Measurements from ENCODE around the gene CFAP20DC. TPM values are rescaled to one million over a fixed set of nuclear protein-coding genes. Genes with fewer than 3 reads are reported as not detected.
"Not testable (repeated sequence)": the region's sequence is repeated elsewhere in the genome, so short reads cannot be mapped to it uniquely, and the experiment has no call there.

Gene CFAP20DC
- total RNA-seq, 1 experiment from 2014 or later: 4.5 TPM

DNA sequence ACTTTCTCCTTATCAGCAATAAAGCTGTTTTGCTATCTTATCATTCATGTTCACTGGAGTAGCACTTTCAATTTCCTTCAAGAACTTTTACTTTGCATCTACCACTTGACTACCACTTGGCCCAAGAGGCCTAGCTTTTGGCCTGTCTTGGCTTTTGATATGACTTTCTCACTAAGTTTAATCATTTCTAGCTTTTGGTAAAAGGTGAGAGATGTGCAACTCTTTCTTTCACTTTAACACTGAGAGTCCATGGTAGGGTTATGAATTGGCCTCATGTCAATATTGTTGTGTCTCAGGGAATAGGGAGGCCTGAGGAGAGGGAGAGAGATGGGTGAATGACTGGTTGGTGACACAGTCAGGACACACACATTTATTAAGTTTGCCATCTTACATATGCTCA, 352.3 kb downstream of the CFAP20DC start:
- no peak overlapping the region for H2AFZ ChIP-seq (ENCODE audit: low read length)
- H3K27me3 ChIP-seq (ENCODE audit: insufficient read depth, low read length): no peaks in the 10 kb centered on the region
- TF ChIP-seq, protein P1, sequence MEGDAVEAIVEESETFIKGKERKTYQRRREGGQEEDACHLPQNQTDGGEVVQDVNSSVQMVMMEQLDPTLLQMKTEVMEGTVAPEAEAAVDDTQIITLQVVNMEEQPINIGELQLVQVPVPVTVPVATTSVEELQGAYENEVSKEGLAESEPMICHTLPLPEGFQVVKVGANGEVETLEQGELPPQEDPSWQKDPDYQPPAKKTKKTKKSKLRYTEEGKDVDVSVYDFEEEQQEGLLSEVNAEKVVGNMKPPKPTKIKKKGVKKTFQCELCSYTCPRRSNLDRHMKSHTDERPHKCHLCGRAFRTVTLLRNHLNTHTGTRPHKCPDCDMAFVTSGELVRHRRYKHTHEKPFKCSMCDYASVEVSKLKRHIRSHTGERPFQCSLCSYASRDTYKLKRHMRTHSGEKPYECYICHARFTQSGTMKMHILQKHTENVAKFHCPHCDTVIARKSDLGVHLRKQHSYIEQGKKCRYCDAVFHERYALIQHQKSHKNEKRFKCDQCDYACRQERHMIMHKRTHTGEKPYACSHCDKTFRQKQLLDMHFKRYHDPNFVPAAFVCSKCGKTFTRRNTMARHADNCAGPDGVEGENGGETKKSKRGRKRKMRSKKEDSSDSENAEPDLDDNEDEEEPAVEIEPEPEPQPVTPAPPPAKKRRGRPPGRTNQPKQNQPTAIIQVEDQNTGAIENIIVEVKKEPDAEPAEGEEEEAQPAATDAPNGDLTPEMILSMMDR (conservative IDR thresholded peaks at IDR 0.05): no peak
- no peak overlapping the region for H2BK20ac ChIP-seq (ENCODE audit: low read depth, low read length, poor library complexity, severe bottlenecking)
- no peak overlapping the region for H3K23ac ChIP-seq (ENCODE audit: insufficient read length, low read depth, low read length)
- no peaks in the 10 kb centered on the region for H3K79me1 ChIP-seq (ENCODE audit: insufficient read depth, low read depth, low read length, poor library complexity, severe bottlenecking)
- H2BK12ac ChIP-seq (ENCODE audit: insufficient read length, low read depth, low read length): no peak overlapping the region
- no peak overlapping the region for H2AK5ac ChIP-seq (ENCODE audit: insufficient read length, low read length)
- H3K9ac ChIP-seq (ENCODE audit: extremely low read depth, insufficient read length, low read length): no peak overlapping the region
- no peaks in the 10 kb centered on the region for H3K23me2 ChIP-seq (ENCODE audit: insufficient read length, low read depth, low read length, poor library complexity, severe bottlenecking)
- H3T11ph ChIP-seq (ENCODE audit: low read length): no peak overlapping the region
- Mint-ChIP-seq H3K4me1 (no peaks in the 10 kb centered on the region), H3K36me3 (ENCODE audit: insufficient read depth in 1 of 3, low read depth in 3 of 3) (peaks cover 0 to 19% (median 13%) of the 10 kb centered on the region in 3 experiments; a peak in 5 of 7 replicates), H3K9me3 (peaks cover 25 to 26% of the 10 kb centered on the region in 2 experiments), H3K27ac (no peak overlapping the region), H3K27me3 (ENCODE audit: low read depth) (peaks cover 7% of the 10 kb centered on the region), H3K4me3 (no peak overlapping the region)
- no peak overlapping the region for H3K27ac ChIP-seq (ENCODE audit: insufficient read length, low read depth, low read length)
- no peaks in the 10 kb centered on the region for H3K79me2 ChIP-seq (ENCODE audit: insufficient read depth, low read length)
- H3K18ac ChIP-seq (ENCODE audit: insufficient read length, low read depth, low read length): no peak overlapping the region
- H4K91ac ChIP-seq (ENCODE audit: insufficient read length, low read depth, low read length): no peak overlapping the region
- H3K9me3 ChIP-seq (ENCODE audit: control insufficient read depth, low read depth, low read length): no peaks in the 10 kb centered on the region
- H3K4me1 ChIP-seq (ENCODE audit: insufficient read depth, low read length): no peaks in the 10 kb centered on the region
- H3K4ac ChIP-seq (ENCODE audit: low read depth, low read length): no peak overlapping the region
- H3K56ac ChIP-seq (ENCODE audit: insufficient read length, low read depth, low read length): no peak overlapping the region
- no peak overlapping the region for H4K8ac ChIP-seq (replicated peaks; ENCODE audit: insufficient read length, low read depth, low read length)
- no peak overlapping the region for H4K5ac ChIP-seq (ENCODE audit: insufficient read length, low read depth, low read length)
- DNase-seq: no peak
- no peak overlapping the region for H2BK5ac ChIP-seq (ENCODE audit: insufficient read length, low read length)
- H2BK15ac ChIP-seq (ENCODE audit: low read depth, low read length): no peak overlapping the region
- H3K14ac ChIP-seq (ENCODE audit: insufficient read depth, low read length): no peak overlapping the region
- no peaks in the 10 kb centered on the region for H4K20me1 ChIP-seq (ENCODE audit: control insufficient read depth, insufficient read depth, insufficient read length)
- H2BK120ac ChIP-seq (ENCODE audit: low read depth, low read length, poor library complexity, severe bottlenecking): no peak overlapping the region
- H3K4me2 ChIP-seq (ENCODE audit: insufficient read depth, insufficient read length, low read length): no peak overlapping the region

DNA sequence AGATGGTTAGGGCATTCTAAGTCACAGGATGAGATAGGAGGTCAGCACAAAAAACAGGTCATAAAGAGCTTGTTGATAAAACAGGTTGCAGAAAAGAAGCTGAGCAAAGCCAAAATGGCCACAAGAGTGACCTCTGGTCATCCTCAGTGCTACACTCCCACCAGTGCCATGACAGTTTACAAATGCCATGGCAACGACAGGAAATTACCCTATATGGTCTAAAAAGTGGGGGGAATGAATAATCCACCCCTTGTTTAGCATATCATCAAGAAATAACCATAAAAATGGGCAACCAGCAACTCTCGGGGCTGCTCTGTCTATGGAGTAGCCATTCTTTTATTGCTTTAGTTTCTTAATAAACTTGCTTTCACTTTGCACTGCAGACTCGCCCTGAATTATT, 353.0 kb downstream of the CFAP20DC start:
- H3K14ac ChIP-seq (ENCODE audit: insufficient read depth, low read length); H3K79me1 ChIP-seq (ENCODE audit: insufficient read depth, low read depth, low read length, poor library complexity, severe bottlenecking); H3K56ac ChIP-seq (ENCODE audit: insufficient read length, low read depth, low read length); H3K27me3 ChIP-seq (ENCODE audit: insufficient read depth, low read length); H4K91ac ChIP-seq (ENCODE audit: insufficient read length, low read depth, low read length); H3K27ac ChIP-seq (ENCODE audit: insufficient read length, low read depth, low read length); H3K9ac ChIP-seq (ENCODE audit: extremely low read depth, insufficient read length, low read length); H3K9me3 ChIP-seq (ENCODE audit: control insufficient read depth, low read depth, low read length); DNase-seq; H3K27ac Mint-ChIP-seq; H3K4ac ChIP-seq (ENCODE audit: low read depth, low read length); H3K4me1 Mint-ChIP-seq; H4K5ac ChIP-seq (ENCODE audit: insufficient read length, low read depth, low read length); H3K4me2 ChIP-seq (ENCODE audit: insufficient read depth, insufficient read length, low read length); H2AFZ ChIP-seq (ENCODE audit: low read length); H4K20me1 ChIP-seq (ENCODE audit: control insufficient read depth, insufficient read depth, insufficient read length); H3K23me2 ChIP-seq (ENCODE audit: insufficient read length, low read depth, low read length, poor library complexity, severe bottlenecking); H3K27me3 Mint-ChIP-seq (ENCODE audit: low read depth); H4K8ac ChIP-seq (replicated peaks; ENCODE audit: insufficient read length, low read depth, low read length); H3K4me3 Mint-ChIP-seq; H2BK12ac ChIP-seq (ENCODE audit: insufficient read length, low read depth, low read length); H3K23ac ChIP-seq (ENCODE audit: insufficient read length, low read depth, low read length); H2BK20ac ChIP-seq (ENCODE audit: low read depth, low read length, poor library complexity, severe bottlenecking); H3K79me2 ChIP-seq (ENCODE audit: insufficient read depth, low read length); H3T11ph ChIP-seq (ENCODE audit: low read length); H2AK5ac ChIP-seq (ENCODE audit: insufficient read length, low read length); H3K4me1 ChIP-seq (ENCODE audit: insufficient read depth, low read length); H2BK15ac ChIP-seq (ENCODE audit: low read depth, low read length); H3K18ac ChIP-seq (ENCODE audit: insufficient read length, low read depth, low read length); H2BK120ac ChIP-seq (ENCODE audit: low read depth, low read length, poor library complexity, severe bottlenecking); H2BK5ac ChIP-seq (ENCODE audit: insufficient read length, low read length): not testable (repeated sequence)
- peaks cover 29 to 31% of the 10 kb centered on the region in 2 experiments for H3K9me3 Mint-ChIP-seq
- no CpG with 5 or more reads among the region's 3 CpGs for WGBS (ENCODE audit: extremely low coverage, insufficient read length, low lambda C conversion rate)
- peaks cover 0 to 21% (median 15%) of the 10 kb centered on the region in 3 experiments; a peak in 5 of 7 replicates for H3K36me3 Mint-ChIP-seq (ENCODE audit: insufficient read depth in 1 of 3, low read depth in 3 of 3)
